Panc1 (cell line): ENCODE measurements around the gene TTC9B.

ENCODE experiments used
- POLR2AphosphoS5 ChIP-seq: IDR thresholded peaks from 2 replicates; pipeline ENCODE4 v1.6.1; 2012; ENCODE audit warnings: mild to moderate bottlenecking, low read depth, low read length, moderate library complexity
- SIN3A ChIP-seq: IDR thresholded peaks from 2 replicates; pipeline ENCODE4 v1.6.1; 2012; ENCODE audit warnings: low read depth, mild to moderate bottlenecking, low read length, moderate library complexity, borderline replicate concordance; ENCODE audit not compliant: insufficient read depth
- TF ChIP-seq, protein P1 (sequence below): fragments of 450-650 bp; IDR thresholded peaks from 2 replicates; pipeline ENCODE4 v1.5.1; 2017; ENCODE audit warnings: mild to moderate bottlenecking
- TF ChIP-seq, protein P2 (sequence below), 2 experiments: IDR thresholded peaks; 2 replicates each; pipeline ENCODE4 v1.6.1; 2011 to 2012; ENCODE audit warnings: low read depth in 2 of 2, control low read depth in 1 of 2, low read length in 1 of 2, mild to moderate bottlenecking in 1 of 2, moderate library complexity in 1 of 2; ENCODE audit not compliant: insufficient read depth in 1 of 2

DNA sequence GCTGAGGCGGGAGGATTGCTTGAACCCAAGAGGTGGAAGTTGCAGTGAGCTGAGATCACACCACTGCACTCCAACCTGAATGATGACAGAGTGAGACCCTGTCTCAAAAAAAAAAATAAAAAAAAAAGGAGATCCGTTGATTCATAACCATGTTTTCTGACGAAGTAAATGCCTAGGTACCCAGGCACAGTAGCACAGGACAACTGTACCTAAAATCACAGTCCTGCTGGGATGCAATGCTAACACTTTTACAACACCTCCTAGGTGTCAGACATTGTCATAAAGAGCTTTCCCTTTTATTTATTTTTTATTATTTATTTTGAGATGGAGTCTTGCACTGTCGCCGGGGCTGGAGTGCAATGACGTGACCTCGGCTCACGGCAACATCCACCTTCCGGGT lies 2.5 kb upstream of the TTC9B start:
- TF ChIP-seq POLR2AphosphoS5 (no peak), SIN3A (no peak)
- TF ChIP-seq, protein P1, sequence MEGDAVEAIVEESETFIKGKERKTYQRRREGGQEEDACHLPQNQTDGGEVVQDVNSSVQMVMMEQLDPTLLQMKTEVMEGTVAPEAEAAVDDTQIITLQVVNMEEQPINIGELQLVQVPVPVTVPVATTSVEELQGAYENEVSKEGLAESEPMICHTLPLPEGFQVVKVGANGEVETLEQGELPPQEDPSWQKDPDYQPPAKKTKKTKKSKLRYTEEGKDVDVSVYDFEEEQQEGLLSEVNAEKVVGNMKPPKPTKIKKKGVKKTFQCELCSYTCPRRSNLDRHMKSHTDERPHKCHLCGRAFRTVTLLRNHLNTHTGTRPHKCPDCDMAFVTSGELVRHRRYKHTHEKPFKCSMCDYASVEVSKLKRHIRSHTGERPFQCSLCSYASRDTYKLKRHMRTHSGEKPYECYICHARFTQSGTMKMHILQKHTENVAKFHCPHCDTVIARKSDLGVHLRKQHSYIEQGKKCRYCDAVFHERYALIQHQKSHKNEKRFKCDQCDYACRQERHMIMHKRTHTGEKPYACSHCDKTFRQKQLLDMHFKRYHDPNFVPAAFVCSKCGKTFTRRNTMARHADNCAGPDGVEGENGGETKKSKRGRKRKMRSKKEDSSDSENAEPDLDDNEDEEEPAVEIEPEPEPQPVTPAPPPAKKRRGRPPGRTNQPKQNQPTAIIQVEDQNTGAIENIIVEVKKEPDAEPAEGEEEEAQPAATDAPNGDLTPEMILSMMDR: no peak
- TF ChIP-seq, protein P2, sequence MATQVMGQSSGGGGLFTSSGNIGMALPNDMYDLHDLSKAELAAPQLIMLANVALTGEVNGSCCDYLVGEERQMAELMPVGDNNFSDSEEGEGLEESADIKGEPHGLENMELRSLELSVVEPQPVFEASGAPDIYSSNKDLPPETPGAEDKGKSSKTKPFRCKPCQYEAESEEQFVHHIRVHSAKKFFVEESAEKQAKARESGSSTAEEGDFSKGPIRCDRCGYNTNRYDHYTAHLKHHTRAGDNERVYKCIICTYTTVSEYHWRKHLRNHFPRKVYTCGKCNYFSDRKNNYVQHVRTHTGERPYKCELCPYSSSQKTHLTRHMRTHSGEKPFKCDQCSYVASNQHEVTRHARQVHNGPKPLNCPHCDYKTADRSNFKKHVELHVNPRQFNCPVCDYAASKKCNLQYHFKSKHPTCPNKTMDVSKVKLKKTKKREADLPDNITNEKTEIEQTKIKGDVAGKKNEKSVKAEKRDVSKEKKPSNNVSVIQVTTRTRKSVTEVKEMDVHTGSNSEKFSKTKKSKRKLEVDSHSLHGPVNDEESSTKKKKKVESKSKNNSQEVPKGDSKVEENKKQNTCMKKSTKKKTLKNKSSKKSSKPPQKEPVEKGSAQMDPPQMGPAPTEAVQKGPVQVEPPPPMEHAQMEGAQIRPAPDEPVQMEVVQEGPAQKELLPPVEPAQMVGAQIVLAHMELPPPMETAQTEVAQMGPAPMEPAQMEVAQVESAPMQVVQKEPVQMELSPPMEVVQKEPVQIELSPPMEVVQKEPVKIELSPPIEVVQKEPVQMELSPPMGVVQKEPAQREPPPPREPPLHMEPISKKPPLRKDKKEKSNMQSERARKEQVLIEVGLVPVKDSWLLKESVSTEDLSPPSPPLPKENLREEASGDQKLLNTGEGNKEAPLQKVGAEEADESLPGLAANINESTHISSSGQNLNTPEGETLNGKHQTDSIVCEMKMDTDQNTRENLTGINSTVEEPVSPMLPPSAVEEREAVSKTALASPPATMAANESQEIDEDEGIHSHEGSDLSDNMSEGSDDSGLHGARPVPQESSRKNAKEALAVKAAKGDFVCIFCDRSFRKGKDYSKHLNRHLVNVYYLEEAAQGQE (IDR thresholded peaks at IDR 0.05; ENCODE audit: insufficient read depth in 1 of 2, low read depth in 2 of 2, low read length in 1 of 2): no peak
